HepG2 (cell line): ENCODE results near the gene LMAN2. TPM values are rescaled to one million over a fixed set of nuclear protein-coding genes. Genes with fewer than 3 reads are reported as not detected.

Source experiments
- ATAC-seq: fragments of 200-7000 bp; cut with Tn5 transposase; 3 replicates; pipeline ENCODE4 v1.9.1; 2020; ENCODE audit warnings: mild to moderate bottlenecking, moderate library complexity
- BruUV-seq: library from RNA; stranded (reverse); fragments of 400-500 nt; replicated peaks from 2 replicates; lab custom pipeline; 2021; lab: Mats Ljungman, UMichigan
- CTCF ChIA-PET: fragments of 300-600 bp; formaldehyde crosslinking; extraction: SDS; loops from one replicate; lab custom pipeline; 2021; ENCODE audit warnings: low total read pairs, inconsistent platforms, low intra/inter-chr PET ratio; lab: Yijun Ruan, JAX
- POLR2A ChIA-PET: fragments of 350-600 bp; sonication (Branson Sonifier 250); formaldehyde crosslinking; loops from one replicate; lab custom pipeline; 2020; ENCODE audit warnings: antibody characterized with exemption, inconsistent platforms; lab: Yijun Ruan, JAX
- DNase-seq: peaks from one replicate; pipeline ENCODE4 v3.0.0-alpha.2; 2015; ENCODE audit warnings: low spot score
- FAIRE-seq: peaks from 3 replicates; lab custom pipeline; 2011; peaks lifted over from hg19 to GRCh38; lab: Jason Lieb, UNC
- H2AFZ ChIP-seq: one replicate; pipeline ENCODE4 v1.6.1; 2011; ENCODE audit warnings: low read length, inconsistent platforms
- H3K27ac ChIP-seq: fragments of 300-600 bp; 3 replicates; pipeline ENCODE4 v1.8.0; 2011; ENCODE audit warnings: mixed run types, mild to moderate bottlenecking, mixed read lengths, low read length, inconsistent platforms; ENCODE audit not compliant: insufficient read depth; ENCODE audit errors: extremely low read length
- H3K27me3 ChIP-seq, 2 experiments: fragments of 200-600 bp in 1 of 2; 2 replicates in 1 of 2; 3 replicates in 1 of 2; pipeline versions ENCODE4 v1.6.0 to v1.8.0; 2011; ENCODE audit warnings: low read length in 2 of 2, mild to moderate bottlenecking in 2 of 2, moderate library complexity in 2 of 2, inconsistent platforms in 1 of 2; ENCODE audit not compliant: insufficient read depth in 2 of 2, control insufficient read depth in 1 of 2
- H3K36me3 ChIP-seq, 2 experiments: fragments of 200-600 bp in 1 of 2; replicated peaks in 1 of 2; 2 replicates in 1 of 2; 3 replicates in 1 of 2; pipeline versions ENCODE4 v1.5.1 to v1.8.0; 2011; ENCODE audit warnings: low read length in 2 of 2, inconsistent platforms in 1 of 2; ENCODE audit not compliant: insufficient read depth in 2 of 2, control insufficient read depth in 1 of 2
- H3K4me1 ChIP-seq: 2 replicates; pipeline ENCODE4 v1.5.1; 2012; ENCODE audit warnings: low read length, inconsistent platforms; ENCODE audit not compliant: insufficient read depth
- H3K4me2 ChIP-seq: 2 replicates; pipeline ENCODE4 v1.6.0; 2011; ENCODE audit warnings: low read depth, low read length, inconsistent platforms
- H3K4me3 ChIP-seq, 3 experiments: fragments of 200-600 bp in 1 of 3; sonication (generic), shearing (Covaris generic) in 1 of 3; replicated peaks in 1 of 3; 2 replicates each; pipeline ENCODE4 v1.5.1; 2011 to 2016; ENCODE audit warnings: low read length in 3 of 3, inconsistent platforms in 2 of 3, low read depth in 2 of 3, mild to moderate bottlenecking in 2 of 3, control low read depth in 1 of 3, mixed read lengths in 1 of 3; ENCODE audit not compliant: insufficient read depth in 1 of 3
- H3K79me2 ChIP-seq: one replicate; pipeline ENCODE4 v1.6.1; 2011; ENCODE audit warnings: low read length, inconsistent platforms; ENCODE audit not compliant: insufficient read depth
- H3K9ac ChIP-seq: 2 replicates; pipeline ENCODE4 v1.6.0; 2011; ENCODE audit warnings: mild to moderate bottlenecking, low read depth, low read length, inconsistent platforms; ENCODE audit not compliant: insufficient read depth
- H3K9me3 ChIP-seq: 2 replicates; pipeline ENCODE4 v1.5.1; 2012; ENCODE audit warnings: mild to moderate bottlenecking, low read length
- H4K20me1 ChIP-seq: 2 replicates; pipeline ENCODE4 v1.6.0; 2011; ENCODE audit warnings: inconsistent platforms, mild to moderate bottlenecking, low read length, moderate library complexity; ENCODE audit not compliant: insufficient read depth
- AGO2 ChIP-seq: fragments of 200-400 bp; formaldehyde crosslinking; optimal IDR thresholded peaks from 2 replicates; pipeline ENCODE3; 2017; ENCODE audit warnings: mild to moderate bottlenecking, low read depth, low read length, moderate library complexity
- GATAD1 ChIP-seq: IDR thresholded peaks from 2 replicates; pipeline ENCODE4 v1.6.1; 2016; ENCODE audit warnings: missing genetic modification reagents, missing compliant biosample characterization
- RBFOX2 ChIP-seq: fragments of 200-400 bp; formaldehyde crosslinking; IDR thresholded peaks from 2 replicates; pipeline ENCODE4 v1.6.1; 2017; ENCODE audit warnings: low read depth, mild to moderate bottlenecking, low read length
- ZNF138 ChIP-seq: sonication (generic); formaldehyde crosslinking; IDR thresholded peaks from 2 replicates; pipeline ENCODE4 v1.5.0; 2020; ENCODE audit warnings: mild to moderate bottlenecking, low read depth, missing genetic modification reagents
- ZNF207 ChIP-seq: fragments of 450-650 bp; IDR thresholded peaks from 2 replicates; pipeline ENCODE4 v1.6.1; 2016; ENCODE audit warnings: antibody characterized with exemption, borderline replicate concordance
- WGBS: methylation state at CpG from one replicate; pipeline ENCODE4 v1.1.6; 2017; ENCODE audit warnings: low lambda C conversion rate; 5-methylcytosine and 5-hydroxymethylcytosine counted together
- in situ Hi-C: cut with HindIII; loops from 2 replicates; pipeline ENCODE4 v1.10.0; 2017; ENCODE audit warnings: low pct_unique_long_range_greater_than_20kb; ENCODE audit not compliant: extremely low pct_ligation_motif_present
- intact Hi-C: fragments of 100-400 bp; cut with micrococcal nuclease; formaldehyde crosslinking; loops from one replicate; pipeline ENCODE4 v1.10.0; 2022; ENCODE audit not compliant: unreplicated experiment
- polyA plus RNA-seq, 8 experiments: library from polyadenylated mRNA; depleted of rRNA in 3 of 8; stranded (reverse) in 7 of 8; unstranded in 1 of 8; fragments of >200 nt; fragmentation: Illumina TruSeq in 4 of 8; extraction: Trizol in 4 of 8; gene quantifications; 2 replicates each; pipeline versions ENCODE4 v1.2.1 to v1.2.3, GENCODE V29; 2011 to 2016; ENCODE audit warnings: low read depth in 4 of 8, missing spikeins in 1 of 8, mixed read lengths in 1 of 8; ENCODE audit not compliant: insufficient read depth in 1 of 8
- total RNA-seq, 5 experiments: library from RNA; depleted of rRNA; stranded (reverse); fragments of >200 nt; fragmentation: Illumina TruSeq; extraction: Trizol; gene quantifications; 2 replicates each; pipeline ENCODE4 v1.2.3, GENCODE V29; 2016; ENCODE audit warnings: low read depth in 1 of 5
- TF ChIP-seq, protein P1 (sequence below): sonication (generic); formaldehyde crosslinking; IDR thresholded peaks from 2 replicates; pipeline ENCODE4 v1.4.0; 2020; ENCODE audit warnings: missing genetic modification reagents
- TF ChIP-seq, protein P2 (sequence below): sonication (generic); formaldehyde crosslinking; IDR thresholded peaks from 2 replicates; pipeline ENCODE4 v1.5.0; 2020; ENCODE audit warnings: mild to moderate bottlenecking, low read depth, missing genetic modification reagents, borderline replicate concordance

LMAN2 gene
- total and polyA plus RNA-seq, 2 of the 13 experiments (the other 11 are each of a cell fraction or from before 2014, with no cell fraction given), result 191 to 197 TPM

GRCh38 chr5:177338251-177339106, 13.0 kb downstream of the LMAN2 start:
- Histone ChIP-seq H3K36me3 (peaks cover 32 to 72% of the 10 kb centered on the region in 2 experiments), H2AFZ (no peak overlapping the region), H3K4me3 (no peak overlapping the region), H4K20me1 (0 out of 2 replicates have a peak, but pooled peaks cover 3% of the 10 kb centered on the region), H3K27ac (no peak overlapping the region), H3K4me2 (no peak overlapping the region), H3K9ac (no peak overlapping the region), H3K27me3 (no peaks in the 10 kb centered on the region), H3K79me2 (peaks cover 22% of the 10 kb centered on the region), H3K9me3 (no peaks in the 10 kb centered on the region), H3K4me1 (no peaks in the 10 kb centered on the region)
- intact Hi-C loops (no loop called here), in situ Hi-C loops (no loop called here)
- no TSS peak for BruUV-seq
- DNase-seq (no peak), FAIRE-seq (no peak), ATAC-seq (no peak)
- ChIA-PET POLR2A (interaction anchor here (1.0 kb wide), 1 partner anchor 40 kb away, joined by 3 read pairs; no protein-coding TSS in a partner anchor), CTCF (interaction anchor here (1.1 kb wide), 1 partner anchor 21 kb away, joined by 4 read pairs; no protein-coding TSS in a partner anchor)
- WGBS, result 98% methylated on average over 8 of the region's 22 CpGs
- TF ChIP-seq GATAD1 (CRISPR knock-in tag) (no peak), ZNF138 (CRISPR knock-in tag) (no peak), AGO2 (peak; percentile 43)

DNA sequence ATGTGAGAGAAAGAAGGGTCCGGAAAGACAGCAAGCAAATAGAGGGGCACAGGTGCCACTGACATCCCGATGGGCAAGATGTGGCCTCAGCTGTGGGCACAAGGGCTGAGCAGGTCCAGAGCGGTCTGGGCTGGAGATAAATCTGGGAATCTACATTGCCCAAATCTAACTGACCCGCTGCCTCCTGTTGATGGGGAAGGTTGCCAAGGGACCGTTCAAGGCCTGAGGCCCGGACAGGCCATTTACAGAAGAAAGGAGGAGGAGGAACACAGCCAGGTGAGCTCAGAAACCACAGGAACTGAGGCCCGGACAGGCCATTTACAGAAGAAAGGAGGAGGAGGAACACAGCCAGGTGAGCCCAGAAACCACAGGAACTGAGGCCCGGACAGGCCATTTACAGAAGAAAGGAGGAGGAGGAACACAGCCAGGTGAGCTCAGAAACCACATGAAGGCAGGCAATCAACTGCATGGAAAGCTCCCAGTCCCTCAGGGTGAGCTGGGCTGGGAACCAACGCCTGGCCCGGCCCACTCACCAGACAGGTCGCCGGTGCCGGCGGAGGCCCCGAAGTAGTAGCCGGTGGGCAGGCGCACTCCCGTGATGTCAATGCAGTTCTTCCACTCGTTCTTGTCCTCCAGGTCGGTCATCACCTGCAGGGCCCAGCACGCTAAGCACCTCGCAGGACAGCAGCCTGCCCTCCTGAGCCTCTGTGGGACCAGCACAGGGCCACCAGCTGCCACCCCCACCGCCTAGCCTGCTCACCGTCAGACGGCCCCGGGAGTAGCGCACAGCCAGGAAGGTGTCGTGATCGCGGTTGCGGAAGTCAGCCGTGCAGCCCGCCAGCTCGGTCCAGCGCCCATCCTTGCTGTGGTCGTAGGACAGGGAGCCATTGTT, 14.6 kb downstream of the LMAN2 start:
- H3K4me3 ChIP-seq, result no peak overlapping the region
- in situ Hi-C loops (no loop called here), intact Hi-C loops (loop anchor here (1.0 to 2.0 kb wide), 2 partner anchors 19 to 24 kb away; no protein-coding TSS in a partner anchor)
- H3K27me3 ChIP-seq, result no peaks in the 10 kb centered on the region
- no peak overlapping the region for H2AFZ ChIP-seq
- ChIA-PET CTCF (interaction anchor here (1.2 to 2.9 kb wide), 4 partner anchors 19 to 223 kb away, joined by 3 to 38 read pairs (median 6); no protein-coding TSS in a partner anchor), POLR2A (interaction anchor here (1.0 kb wide), 2 partner anchors 11 to 13 kb away, joined by 3 read pairs; no protein-coding TSS in a partner anchor)
- ATAC-seq (no peak), DNase-seq (no peak), FAIRE-seq (no peak)
- no peak overlapping the region for H3K27ac ChIP-seq
- peaks cover 42 to 84% of the 10 kb centered on the region in 2 experiments for H3K36me3 ChIP-seq
- peaks cover 13% of the 10 kb centered on the region for H3K79me2 ChIP-seq
- no peak overlapping the region for H3K9ac ChIP-seq
- BruUV-seq, result no TSS peak
- no peaks in the 10 kb centered on the region for H3K9me3 ChIP-seq
- 99% methylated on average over 20 of the region's 36 CpGs for WGBS
- H4K20me1 ChIP-seq, result 0 out of 2 replicates have a peak, but pooled peaks cover 3% of the 10 kb centered on the region
- H3K4me2 ChIP-seq, result no peak overlapping the region
- no peaks in the 10 kb centered on the region for H3K4me1 ChIP-seq
- no peak for TF ChIP-seq ZNF207
- peak; percentile 68 for TF ChIP-seq AGO2
- 0 out of 2 replicates have a peak, but pooled peaks have one; percentile 45 for TF ChIP-seq RBFOX2
- TF ChIP-seq, protein P1, sequence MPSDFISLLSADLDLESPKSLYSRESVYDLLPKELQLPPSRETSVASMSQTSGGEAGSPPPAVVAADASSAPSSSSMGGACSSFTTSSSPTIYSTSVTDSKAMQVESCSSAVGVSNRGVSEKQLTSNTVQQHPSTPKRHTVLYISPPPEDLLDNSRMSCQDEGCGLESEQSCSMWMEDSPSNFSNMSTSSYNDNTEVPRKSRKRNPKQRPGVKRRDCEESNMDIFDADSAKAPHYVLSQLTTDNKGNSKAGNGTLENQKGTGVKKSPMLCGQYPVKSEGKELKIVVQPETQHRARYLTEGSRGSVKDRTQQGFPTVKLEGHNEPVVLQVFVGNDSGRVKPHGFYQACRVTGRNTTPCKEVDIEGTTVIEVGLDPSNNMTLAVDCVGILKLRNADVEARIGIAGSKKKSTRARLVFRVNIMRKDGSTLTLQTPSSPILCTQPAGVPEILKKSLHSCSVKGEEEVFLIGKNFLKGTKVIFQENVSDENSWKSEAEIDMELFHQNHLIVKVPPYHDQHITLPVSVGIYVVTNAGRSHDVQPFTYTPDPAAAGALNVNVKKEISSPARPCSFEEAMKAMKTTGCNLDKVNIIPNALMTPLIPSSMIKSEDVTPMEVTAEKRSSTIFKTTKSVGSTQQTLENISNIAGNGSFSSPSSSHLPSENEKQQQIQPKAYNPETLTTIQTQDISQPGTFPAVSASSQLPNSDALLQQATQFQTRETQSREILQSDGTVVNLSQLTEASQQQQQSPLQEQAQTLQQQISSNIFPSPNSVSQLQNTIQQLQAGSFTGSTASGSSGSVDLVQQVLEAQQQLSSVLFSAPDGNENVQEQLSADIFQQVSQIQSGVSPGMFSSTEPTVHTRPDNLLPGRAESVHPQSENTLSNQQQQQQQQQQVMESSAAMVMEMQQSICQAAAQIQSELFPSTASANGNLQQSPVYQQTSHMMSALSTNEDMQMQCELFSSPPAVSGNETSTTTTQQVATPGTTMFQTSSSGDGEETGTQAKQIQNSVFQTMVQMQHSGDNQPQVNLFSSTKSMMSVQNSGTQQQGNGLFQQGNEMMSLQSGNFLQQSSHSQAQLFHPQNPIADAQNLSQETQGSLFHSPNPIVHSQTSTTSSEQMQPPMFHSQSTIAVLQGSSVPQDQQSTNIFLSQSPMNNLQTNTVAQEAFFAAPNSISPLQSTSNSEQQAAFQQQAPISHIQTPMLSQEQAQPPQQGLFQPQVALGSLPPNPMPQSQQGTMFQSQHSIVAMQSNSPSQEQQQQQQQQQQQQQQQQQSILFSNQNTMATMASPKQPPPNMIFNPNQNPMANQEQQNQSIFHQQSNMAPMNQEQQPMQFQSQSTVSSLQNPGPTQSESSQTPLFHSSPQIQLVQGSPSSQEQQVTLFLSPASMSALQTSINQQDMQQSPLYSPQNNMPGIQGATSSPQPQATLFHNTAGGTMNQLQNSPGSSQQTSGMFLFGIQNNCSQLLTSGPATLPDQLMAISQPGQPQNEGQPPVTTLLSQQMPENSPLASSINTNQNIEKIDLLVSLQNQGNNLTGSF, result no peak
- TF ChIP-seq, protein P2, sequence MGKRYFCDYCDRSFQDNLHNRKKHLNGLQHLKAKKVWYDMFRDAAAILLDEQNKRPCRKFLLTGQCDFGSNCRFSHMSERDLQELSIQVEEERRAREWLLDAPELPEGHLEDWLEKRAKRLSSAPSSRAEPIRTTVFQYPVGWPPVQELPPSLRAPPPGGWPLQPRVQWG (CRISPR knock-in tag), result no peak
